Left renal pelvis (tissue), 4 donors: ENCODE results near the gene AURKAIP1. TPM values are rescaled to one million over a fixed set of nuclear protein-coding genes. Genes with fewer than 3 reads are reported as not detected.
"Not testable (repeated sequence)": the region's sequence is repeated elsewhere in the genome, so short reads cannot be mapped to it uniquely, and the experiment has no call there.

Experiments
- DNase-seq, 4 donors: peaks; one replicate each; pipeline ENCODE4 v3.0.0-alpha.2; 2013; ENCODE audit warnings: low read depth in 4 of 4, low spot score in 3 of 4
- polyA plus RNA-seq, 4 donors: library from polyadenylated mRNA; unstranded; fragments of 120-200 nt; gene quantifications; one replicate each; pipeline ENCODE4 v1.2.1, GENCODE V29; 2013; ENCODE audit not compliant: insufficient read length in 4 of 4

The AURKAIP1 gene
- polyA plus RNA-seq, 4 donors = 44.3 to 95.3 (median 56.8) TPM

DNA sequence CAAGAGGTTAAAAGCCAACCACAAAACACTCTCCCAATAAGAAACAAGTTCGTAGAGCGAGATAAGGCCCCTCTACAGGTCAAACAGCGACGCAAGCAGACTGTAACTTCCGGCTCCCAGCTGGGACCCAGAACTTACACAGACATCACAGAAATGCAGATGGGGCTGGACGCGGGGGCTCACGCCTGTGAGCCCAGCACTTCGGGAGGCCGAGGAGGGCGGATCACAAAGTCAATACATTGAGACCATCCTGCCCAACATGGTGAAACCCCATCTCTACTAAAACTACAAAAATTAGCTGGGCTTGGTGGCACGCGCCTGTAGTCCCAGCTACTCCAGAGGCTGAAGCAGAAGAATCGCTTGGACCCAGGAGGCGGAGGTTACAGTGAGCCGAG, 13.1 kb upstream of the AURKAIP1 start:
- no peak for DNase-seq

DNA sequence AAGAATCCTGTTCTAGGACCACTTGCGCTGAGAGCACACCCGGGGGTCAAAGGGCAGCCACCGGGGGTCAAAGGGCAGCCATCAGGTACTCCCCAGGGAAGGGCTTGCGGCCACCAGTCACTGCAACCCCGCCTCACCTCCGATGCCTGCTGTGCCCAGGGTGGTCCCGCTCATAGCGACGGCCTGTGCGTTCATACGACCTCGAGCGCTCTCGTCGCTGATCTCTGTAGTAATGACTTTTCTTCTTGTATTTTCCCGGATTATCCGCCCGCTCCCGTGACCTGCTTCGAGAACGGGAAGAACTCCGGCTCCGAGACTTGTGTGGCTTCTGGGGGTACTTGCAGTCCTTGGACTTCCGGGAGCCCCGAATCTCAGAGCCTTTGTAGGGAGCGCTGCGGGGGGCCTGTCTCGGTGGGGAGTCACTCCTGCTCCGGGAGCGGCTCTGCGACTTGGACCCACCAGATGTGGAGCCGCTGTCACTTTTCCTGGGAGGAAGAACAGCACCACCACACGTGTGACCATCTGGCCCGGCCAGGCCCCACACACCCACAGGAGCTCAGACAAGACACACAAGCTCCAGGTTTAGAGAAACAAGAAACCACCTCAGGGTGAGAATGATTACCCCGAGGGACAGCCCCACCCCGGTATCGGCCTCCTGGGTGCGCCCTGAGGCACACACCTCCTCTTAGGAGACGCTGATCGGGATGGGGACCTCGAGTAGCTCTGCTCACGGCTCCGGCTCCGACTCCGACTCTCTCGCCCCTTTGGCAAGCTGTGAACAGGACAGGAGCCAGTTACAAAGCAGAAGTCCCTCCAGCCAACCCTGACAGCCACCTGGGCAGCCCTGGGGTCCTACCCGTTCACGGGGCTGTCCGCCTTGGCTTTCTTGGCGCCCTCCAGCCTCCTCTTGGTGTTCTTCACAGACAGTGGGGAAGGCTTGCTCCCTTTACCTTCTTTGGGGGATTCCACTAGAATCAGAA, 12.4 kb upstream of the AURKAIP1 start:
- no peak for DNase-seq

DNA sequence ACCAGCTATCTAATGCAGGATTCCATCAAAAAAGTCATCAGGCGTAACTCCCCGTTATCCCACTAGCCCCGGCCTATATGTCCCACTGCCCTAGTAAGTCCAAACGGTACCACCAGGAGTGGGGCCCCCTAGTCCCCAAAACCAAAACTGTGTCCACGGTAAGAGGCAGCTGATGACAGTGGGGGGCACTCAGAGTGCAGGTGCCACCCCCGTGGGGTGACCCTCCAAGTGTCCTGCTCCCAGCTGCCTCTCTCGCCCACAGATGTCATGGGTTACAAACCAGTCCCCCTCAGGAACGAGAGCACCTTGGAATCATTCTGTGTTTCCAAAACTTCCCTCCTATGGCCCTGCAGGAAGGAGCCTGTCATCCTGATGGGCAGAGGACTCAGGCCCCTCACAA, 10.9 kb upstream of the AURKAIP1 start:
- no peak for DNase-seq

DNA sequence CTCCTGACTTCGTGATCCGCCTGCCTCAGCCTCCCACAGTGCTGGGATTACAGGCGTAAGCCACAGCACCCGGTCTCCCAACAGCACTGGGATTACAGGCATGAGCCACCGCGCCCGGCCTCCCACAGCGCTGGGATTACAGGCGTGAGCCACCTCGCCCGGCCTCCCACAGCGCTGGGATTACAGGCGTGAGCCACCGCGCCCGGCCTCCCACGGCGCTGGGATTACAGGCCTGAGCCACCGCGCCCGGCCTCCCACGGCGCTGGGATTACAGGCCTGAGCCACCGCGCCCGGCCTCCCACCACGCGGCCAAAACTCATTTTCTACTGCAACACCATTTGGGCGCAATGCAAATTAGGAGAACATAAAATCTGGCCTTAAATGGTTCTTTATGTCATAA, 10.3 kb upstream of the AURKAIP1 start:
- not testable (repeated sequence) for DNase-seq

DNA sequence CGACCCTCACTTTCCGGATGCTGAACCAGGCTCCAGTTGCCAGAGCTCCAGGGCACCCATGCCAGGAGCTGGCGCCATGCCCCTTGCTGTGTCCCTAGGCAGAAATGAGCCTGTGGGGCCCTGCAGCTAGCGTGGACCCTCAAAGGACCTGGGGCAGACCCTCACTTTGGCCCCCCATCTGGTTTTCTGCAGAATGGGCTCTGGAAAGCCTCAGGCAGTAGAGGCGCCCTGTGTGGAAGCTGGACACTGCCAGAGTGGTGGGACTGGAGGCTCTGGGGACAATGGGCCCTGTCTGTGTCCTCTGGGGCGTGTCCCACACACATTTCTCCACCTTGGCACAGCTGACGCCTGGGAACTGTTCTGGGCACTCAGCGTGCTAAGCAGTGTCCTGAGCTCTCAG, 6.3 kb upstream of the AURKAIP1 start:
- DNase-seq = no peak

DNA sequence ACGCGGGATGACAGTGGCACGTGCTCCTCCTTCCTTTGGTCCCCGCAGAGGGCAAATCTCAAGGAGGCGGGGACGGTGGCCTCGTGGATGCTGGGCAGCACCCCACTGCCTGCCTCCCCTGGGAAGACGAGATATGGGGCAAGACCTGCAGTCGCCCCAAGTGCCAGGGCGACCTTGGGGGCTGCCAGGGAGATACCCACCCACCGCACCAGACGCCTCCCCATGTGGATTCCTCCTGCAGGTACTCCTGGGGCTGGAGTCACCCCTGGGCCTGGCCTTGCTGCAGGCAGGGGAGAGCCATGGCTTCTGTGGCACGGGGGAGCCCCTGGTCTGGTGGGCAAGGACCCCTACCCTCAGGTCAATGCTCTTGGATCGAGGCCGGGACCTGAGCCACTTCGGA, 5.9 kb upstream of the AURKAIP1 start:
- no peak for DNase-seq

DNA sequence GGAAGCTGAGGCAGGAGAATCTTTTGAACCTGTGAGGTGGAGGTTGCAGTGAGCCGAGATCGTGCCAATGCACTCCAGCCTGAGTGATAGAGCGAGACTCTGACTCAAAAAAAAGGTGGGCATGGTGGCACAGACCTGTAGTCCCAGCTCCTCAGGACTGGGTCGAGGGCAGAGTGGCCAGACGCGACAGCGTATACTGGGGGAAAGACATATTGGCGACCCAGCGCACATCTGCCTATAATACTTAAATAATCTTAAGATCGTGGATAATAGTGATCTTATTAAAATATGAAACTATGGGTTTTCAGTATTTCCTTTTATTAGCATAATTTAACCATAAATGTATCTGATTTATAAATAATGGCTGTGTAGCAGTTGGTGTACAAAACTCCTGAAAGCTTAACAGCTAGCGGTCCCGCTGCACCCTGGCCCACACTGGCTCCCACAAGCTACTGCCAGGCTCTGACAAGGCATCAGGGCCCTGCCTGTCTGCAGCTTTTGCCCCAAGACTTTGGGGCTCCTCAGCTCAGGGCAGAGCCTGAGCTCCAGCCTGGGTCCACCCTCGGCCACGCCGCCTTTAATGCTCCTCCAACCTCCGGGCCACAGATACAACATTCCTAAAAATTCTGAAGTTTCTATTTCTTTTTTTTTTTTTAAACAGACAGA, 2.7 kb upstream of the AURKAIP1 start:
- DNase-seq = no peak

DNA sequence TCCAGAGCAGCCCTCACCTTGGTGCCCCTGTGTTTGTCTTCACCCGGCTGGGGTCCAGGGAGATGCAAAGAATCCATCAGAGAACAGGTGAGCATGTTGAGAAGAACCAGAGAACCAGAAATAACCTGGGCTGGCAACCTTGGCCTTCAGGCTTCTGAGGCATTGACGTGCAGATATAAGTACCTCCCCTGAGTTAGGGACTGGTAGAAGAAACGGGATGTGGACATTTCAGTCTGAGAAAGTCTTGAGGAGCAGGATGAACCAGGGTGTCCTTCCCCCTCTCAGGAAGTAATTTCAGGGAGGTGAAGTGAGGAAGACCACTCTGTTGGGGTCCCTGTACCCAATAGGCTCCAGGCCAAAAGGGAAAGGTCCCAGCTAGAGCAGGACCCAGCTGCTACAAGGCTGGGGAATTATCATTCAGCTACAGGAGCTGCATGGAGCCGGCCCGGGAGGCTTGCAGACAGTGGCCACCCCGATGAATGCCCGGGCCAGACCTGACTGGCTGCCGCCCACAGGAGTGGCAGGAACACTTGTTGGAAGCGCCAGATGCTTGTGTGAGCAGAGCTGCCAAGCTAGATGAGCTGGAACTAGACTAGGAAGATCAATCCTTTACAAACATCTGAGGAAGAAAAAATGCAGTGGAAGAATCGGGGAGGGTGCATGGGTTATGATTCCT, 1.7 kb upstream of the AURKAIP1 start:
- no peak for DNase-seq

DNA sequence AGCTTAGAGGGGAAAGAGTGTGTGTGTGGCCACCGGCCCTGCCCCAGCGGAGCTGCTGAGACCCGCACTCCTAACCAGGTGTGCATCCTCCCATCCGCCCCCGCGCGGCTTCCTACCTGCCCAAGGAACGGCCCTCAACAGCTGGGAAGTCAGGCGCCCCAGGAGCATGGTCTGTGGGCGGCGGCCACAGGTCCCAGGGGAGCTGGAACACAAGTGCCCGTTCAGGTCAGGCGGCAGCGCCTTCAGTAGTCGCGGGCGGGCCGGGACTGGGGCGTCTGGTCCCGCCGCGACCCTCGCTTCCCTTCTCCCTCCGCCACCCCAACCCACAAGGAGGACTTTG, 448 bp downstream of the AURKAIP1 start:
- no peak for DNase-seq

DNA sequence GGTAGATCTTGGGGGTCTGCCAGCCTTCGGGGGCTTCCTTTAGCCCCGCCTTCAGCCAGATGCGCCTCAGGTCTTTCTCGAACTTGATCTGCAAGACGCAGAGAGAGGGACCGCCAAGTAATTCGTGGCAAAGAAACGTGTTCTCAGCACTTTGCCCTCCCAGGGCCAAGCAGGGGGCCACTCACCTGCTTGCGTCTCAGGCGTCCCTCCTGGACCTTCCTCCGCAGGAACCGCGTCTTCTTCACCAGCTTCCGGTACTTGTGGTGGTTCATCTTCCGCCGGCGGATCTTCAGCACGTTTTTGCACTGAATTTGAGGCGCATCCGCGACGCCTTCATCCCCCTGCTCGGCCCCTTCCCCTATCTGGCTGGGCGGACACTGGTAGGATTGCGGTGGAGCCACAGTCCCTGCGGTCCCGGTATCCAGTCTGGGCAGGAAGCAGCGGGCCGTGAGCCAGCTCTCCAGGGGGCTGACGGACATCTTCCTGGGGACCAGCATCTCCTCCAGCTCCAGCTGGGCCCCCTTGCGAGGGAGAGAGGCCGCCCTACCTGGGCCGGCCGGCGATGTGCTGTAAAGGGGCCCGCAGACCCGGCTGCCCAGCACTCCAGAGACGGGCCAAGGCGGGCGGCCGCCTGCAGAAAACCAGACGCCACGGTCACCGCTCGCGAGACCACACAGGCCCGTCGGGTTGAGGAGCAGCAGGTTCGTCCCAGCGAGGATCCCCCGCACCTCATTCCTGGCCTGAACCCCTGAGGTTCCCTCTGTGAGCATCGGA, 1.0 kb downstream of the AURKAIP1 start:
- no peak for DNase-seq

DNA sequence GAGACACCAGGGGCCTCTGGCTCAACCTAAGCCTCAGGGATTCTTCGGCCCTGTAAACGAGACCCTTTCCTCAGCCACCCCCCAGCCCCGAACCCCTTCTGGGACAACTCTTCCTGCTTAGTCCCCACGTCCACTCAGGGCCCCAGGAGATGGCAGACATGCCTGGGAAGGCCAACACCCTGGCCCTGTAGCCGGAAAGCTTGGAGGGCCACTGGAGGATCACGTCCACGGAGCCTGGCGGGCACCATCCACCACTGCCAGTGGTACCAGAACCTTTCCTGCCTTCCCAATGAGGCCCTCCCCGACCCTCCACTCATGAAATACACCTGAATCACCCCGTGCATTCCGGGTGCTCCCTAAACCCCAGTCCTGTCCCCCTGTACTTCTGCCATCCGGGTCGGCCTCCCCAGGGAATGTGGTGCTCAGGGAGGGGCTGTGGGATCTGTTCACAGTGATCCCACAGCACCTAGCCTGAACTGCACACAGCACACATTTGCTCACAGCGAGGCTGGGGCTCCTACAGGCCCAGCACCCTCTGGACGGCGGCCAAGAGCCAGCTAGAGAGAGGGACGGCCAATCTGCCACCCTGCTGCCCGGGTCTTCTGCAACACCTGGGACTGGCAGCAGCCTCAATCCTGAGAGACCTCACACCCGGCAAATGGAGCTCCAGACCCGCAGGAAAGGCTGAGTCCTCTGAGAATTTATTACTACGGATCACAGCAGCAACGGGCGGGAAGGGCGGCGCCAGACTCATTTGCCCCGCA, 1.8 kb downstream of the AURKAIP1 start:
- no peak for DNase-seq

DNA sequence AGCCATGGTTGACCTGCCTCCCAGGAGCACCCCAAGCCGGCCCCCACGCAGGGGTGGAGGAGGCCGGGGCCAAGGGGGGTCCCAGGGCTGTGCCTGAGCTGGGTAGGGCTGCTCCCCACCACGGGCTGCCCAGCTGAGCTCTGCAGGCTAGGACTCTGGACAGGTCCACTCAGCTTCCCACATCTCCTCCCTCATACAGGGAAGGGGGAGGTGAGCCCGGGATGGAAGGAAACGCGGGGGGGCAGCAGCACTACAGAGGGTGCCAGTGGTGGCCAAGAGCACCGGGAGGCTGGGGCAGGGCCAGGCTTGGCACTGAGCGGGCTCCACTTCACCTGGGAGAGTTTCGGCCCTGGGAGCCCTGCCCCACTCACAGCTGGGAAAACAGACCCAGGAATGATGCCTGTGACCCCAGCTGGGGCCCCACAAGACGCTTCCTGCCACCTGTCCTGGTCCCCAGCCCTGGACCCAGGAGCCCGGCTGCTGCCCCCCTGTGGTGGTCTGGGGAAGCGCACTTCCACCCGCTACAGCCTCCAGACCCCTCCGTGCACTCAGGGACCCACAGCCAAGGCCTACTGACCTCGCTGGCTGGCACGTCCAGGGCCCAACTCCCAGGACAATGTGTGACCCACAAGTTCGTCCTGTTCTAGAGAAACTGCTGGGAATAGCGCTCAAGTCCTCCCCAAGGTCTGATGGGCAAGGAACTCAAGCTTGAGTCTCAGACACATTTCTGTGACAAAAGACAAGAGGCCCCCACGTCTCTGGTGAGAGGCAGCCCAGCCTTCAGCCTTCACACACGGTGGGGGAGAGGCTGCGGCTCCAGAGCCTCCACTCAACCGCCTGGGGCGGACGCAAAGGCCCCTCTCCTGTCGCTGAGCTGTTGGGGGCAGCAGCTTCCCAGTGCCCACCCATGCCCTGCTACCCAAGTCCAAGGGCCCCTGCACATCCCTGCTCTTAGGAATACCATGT, 3.0 kb downstream of the AURKAIP1 start:
- DNase-seq = no peak

DNA sequence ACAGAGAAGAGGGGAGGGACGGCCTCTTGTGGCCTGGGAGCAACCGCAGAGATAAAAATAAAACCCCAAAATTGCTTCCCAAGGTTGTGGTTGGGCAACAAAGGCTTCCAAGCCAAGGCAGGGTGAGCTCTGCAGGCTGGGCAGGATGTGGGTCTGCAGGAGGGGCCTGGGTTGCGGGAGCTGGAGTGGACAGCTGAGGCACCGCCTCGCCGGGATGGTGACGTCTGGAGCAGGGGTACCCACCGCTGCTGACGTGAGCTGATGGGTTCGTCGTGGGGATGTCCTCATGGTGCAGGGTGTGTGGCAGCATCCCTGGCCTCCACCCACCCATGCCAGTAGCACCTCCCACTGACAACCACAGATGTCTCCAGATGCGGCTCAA, 3.7 kb downstream of the AURKAIP1 start:
- DNase-seq = no peak

DNA sequence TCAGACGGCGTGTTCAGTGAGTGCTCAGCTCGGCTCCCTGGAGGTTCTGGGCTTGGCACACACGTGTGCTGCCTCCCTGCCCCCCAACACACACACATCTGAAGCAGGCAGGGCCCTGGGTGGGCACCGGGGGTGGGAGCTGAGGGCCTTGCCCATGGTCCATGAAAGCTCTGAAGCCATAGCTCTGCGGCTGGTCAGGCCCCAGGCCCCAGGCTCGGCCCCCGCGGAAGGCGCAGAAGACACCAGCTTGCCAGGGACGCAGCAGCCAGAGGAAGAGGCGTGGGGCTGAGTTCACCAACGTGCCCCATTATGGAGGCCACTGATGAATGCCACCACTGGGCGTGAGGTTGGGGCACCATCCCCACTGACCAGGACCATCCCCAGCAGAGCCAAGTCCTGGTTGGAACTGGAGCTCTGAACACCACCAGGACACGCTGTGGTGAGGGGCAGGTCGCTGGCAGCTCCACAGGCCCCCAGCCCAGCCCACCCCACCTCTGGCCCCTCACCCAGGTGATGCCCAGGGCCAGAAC, 4.2 kb downstream of the AURKAIP1 start:
- DNase-seq = no peak

DNA sequence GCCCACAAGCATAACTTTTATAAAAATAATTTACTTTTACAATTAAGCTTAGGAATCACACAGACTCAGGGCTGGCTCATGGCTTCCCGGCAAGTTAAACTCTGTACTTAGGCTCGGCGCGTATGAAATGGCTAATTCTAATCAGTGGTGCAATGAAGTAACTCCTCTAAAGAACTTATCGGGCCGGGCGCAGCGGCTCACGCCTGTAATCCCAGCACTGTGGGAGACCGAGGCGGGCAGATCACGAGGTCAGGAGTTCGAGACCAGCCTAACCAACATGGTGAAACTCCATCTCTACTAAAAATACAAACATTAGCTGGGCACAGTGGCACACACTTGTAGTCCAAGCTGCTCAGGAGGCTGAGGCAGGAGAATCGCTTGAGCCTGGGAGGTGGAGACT, 4.9 kb downstream of the AURKAIP1 start:
- not testable (repeated sequence) for DNase-seq

DNA sequence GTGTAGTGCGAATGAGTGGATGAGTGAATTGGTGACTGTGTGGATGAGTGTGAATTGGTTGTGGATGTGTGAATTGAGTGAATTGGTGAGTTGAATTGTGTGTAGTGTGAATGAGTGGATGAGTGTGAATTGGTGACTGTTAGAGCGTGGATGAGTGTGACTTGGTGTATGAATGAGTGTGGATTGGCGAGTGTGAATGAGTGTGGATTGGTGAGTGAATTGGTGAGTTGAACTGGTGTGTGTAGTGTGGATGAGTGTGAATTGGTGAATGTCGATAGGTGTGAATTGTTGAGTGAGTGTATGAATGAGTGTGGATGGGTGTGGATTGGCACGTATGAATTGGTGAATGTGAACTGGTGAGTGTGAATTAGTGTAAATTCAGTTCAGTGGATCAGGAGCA, 7.7 kb downstream of the AURKAIP1 start:
- no peak for DNase-seq

DNA sequence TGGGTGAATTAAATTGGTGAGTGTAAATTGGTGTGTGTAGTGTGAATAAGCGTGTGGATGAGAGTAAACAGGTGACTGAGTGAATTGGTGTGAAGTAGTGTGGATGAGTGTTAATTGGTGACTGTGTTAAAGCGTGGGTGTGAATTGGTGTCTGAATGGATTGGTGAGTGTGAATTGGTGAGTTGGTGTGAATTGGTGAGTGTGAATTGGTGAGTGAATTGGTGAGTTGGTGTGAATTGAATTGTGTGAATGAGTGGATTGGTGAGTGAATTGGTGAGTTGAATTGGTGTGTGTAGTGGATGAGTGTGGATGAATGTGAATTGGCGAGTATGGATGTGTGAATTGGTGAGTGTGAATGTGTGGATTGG, 8.3 kb downstream of the AURKAIP1 start:
- DNase-seq = no peak

DNA sequence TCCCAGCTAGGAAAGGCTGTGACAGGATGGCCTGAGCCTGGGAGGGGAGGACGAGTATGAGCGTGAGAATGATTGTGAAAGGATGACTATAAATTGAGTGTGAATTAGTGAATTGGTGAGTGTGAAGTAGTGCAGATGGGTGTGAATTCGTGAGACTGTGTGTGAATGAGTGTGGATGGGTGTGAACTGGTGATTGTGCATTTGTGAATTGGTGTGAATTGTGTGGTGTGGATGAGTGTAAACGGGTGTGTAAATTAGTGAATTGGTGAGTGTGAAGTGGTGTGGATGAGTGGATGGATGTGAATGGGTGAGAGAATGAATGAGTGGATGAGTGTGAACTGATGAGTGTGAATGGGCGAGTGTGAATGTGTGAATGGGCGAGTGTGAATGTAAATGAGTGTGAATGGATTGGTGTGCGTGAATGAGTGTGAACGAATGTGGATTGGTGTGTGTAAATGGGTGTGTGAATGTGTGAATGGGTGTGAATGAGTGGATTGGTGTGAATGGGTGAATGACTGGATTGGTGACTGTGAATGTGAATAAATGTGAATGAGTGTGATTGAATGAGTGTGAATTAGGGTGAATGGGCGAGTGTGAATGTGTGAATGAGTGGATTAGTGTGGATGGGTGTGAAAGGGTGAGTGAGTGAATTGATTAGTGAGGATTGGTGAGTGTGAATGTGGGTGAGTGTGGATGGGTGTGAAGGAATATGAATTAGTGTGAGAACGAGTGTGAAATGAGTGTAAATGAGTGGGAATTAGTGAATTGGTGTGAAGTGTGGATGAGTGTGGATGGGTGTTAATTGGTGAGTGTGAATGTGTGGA, 8.9 kb downstream of the AURKAIP1 start:
- no peak for DNase-seq
